Measurements from ENCODE around the gene GNAI1.

DNA sequence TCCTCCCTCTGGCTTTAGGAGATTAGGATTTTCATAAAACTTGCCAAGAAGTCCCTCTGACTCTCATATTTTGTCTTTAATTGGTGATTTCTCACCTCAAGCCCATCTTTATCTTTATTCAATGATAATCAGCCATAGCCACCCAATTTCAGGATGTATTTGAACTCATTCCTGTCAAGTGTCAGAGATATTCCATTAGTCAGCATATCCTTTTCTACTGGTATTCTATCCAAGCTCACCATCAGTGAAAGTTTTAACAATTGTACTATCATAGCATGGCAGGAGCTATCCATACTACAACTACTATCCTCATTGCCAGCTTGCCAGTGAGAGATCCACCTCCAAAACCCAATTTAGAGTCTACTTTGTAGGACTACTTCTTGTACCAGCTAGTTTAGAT, 114.6 kb downstream of the GNAI1 start:
- TF ChIP-seq POLR2AphosphoS5 (IDR thresholded peaks at IDR 0.05; ENCODE audit: borderline replicate concordance, low read depth, low read length) (no peak), EZH2 (IDR thresholded peaks at IDR 0.05) (no peak)
